ENCODE results near the gene IFFO2. TPM values are rescaled to one million over a fixed set of nuclear protein-coding genes. Genes with fewer than 3 reads are reported as not detected.
"Not testable (repeated sequence)": the region's sequence is repeated elsewhere in the genome, so short reads cannot be mapped to it uniquely, and the experiment has no call there.

The IFFO2 gene
- polyA plus RNA-seq, 6 donors from 2014 or later, result 0.09 to 3.2 (median 1.4) TPM

GRCh38 chr1:18871401-18872070, 84.9 kb downstream of the IFFO2 start:
- H3K27me3 Mint-ChIP-seq, result peaks cover 0 to 12% (median 5%) of the 10 kb centered on the region in 3 donors
- DNase-seq, result no peak
- no peak overlapping the region for H3K27ac Mint-ChIP-seq
- no peaks in the 10 kb centered on the region for H3K9me3 Mint-ChIP-seq
- no peak overlapping the region for H3K4me3 Mint-ChIP-seq
- peaks cover 0 to 4% (median 0%) of the 10 kb centered on the region in 3 donors for H3K4me1 Mint-ChIP-seq
- H3K36me3 Mint-ChIP-seq, result no peaks in the 10 kb centered on the region
- no peak for ATAC-seq (ENCODE audit: low read depth in 2 of 2)

DNA sequence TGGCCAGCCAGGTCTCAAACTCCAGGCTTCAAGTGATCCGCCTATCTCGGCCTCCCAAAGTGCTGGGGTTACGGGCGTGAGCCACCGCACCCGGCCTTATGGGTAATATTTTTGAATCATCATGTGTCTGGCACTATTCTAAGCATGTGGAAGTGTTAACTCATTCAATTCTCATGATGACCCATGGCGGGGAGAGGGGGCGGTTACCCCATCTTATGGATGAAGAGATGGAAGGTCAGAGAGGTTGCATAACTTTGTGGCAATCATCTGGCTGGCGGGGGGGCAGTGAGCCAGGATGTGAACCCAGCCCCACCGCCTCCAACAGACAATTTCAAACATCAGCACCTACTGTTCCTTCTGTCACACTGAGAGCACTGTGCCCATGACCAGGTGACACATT, 85.5 kb downstream of the IFFO2 start:
- peaks cover 0 to 13% (median 5%) of the 10 kb centered on the region in 3 donors for H3K27me3 Mint-ChIP-seq
- H3K36me3 Mint-ChIP-seq, result no peaks in the 10 kb centered on the region
- H3K27ac Mint-ChIP-seq, result no peak overlapping the region
- H3K4me3 Mint-ChIP-seq, result no peak overlapping the region
- peaks cover 0 to 4% (median 0%) of the 10 kb centered on the region in 3 donors for H3K4me1 Mint-ChIP-seq
- ATAC-seq (ENCODE audit: low read depth in 2 of 2), result no peak
- no peaks in the 10 kb centered on the region for H3K9me3 Mint-ChIP-seq
- no peak for DNase-seq

DNA sequence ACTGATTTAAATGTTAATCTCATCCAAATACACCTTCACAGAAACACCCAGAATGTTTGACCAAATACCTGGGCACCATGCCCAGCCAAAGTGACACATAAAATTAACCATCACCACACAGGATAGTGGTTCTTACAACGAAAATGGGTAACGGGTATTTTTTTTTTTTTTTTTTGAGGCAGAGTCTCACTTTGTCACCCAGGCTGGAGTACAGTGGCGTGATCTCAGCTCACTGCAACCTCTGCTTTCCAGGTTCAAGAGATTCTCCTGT, 85.9 kb downstream of the IFFO2 start:
- peaks cover 0 to 17% (median 5%) of the 10 kb centered on the region in 3 donors for H3K27me3 Mint-ChIP-seq
- H3K9me3 Mint-ChIP-seq; H3K4me3 Mint-ChIP-seq; H3K36me3 Mint-ChIP-seq; ATAC-seq (ENCODE audit: low read depth in 2 of 2); H3K4me1 Mint-ChIP-seq; DNase-seq; H3K27ac Mint-ChIP-seq: not testable (repeated sequence)

DNA sequence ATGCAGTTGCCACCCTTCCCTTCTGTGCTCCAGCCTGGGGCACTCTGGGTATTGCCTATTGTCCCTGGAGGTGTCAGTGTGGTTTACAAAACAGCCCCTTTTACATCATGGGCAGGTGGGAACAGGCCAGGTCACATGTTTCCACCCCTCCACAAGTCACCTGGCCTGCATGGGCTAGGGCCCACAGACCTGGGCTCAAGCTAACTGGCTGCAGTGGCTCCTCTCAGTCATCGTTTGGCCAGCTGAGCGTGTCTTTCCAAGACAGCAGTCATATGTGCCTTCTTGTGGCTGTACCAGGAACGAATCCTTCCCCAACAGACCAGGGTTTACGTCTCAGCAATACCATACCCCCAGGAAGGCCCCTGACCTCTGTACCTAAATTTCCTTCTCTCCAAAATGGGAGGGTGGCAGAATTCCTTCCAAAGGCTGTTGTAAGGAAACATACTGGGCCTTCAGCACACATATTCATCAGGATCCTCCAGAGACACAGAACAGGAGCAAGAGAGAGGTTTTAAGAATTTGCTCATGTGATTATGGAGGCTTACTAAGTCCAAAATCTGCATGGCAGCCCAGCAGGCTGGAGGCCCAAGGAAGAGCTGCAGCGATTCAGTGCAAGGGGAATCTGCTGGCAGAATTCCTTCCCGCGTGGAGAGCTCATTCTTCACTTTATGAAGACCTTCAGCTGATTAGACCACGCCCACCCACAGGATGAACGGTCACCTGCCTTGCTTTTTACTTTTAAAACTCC, 86.5 kb downstream of the IFFO2 start:
- Mint-ChIP-seq H3K4me3 (no peak overlapping the region), H3K9me3 (no peaks in the 10 kb centered on the region), H3K36me3 (no peaks in the 10 kb centered on the region), H3K27me3 (peaks cover 0 to 21% (median 5%) of the 10 kb centered on the region in 3 donors), H3K27ac (no peak overlapping the region), H3K4me1 (no peaks in the 10 kb centered on the region)
- ATAC-seq (ENCODE audit: low read depth in 2 of 2) (no peak), DNase-seq (no peak)

DNA sequence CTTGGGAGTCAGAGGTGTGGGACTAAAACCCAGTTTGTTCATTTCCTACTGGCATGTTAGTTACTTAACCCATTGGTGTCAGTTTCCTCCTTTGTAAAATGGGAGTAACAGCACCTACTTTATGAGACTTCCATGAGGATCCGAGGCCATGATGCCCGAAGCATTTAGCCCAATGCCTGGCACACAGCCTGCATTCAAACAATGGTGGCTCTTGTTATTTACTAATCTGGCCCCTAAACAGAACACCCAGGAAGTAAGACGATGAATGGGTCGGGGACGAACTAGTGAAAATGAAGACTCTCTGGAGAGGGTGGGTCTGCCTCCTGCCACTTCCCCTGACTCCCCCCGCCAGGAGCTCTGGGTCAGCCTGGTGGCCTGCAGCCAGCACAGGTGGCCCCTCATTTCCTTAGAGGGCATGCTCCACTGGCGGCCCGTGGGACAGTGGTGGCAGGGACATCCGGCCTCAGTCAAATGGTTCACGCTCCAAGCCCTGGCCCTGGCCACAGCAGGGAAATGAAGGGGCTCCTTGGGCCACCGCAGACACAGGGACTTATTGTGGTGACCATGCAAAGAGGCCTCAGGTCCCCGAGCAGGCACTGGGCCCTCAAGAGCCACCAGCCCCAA, 87.6 kb downstream of the IFFO2 start:
- peaks cover 0 to 24% (median 5%) of the 10 kb centered on the region in 3 donors for H3K27me3 Mint-ChIP-seq
- ATAC-seq (ENCODE audit: low read depth in 2 of 2) (no peak), DNase-seq (no peak)
- no peaks in the 10 kb centered on the region for H3K4me1 Mint-ChIP-seq
- H3K36me3 Mint-ChIP-seq, result no peaks in the 10 kb centered on the region
- H3K27ac Mint-ChIP-seq, result peak overlapping the region in 1 of 6 donors; percentile 22
- H3K9me3 Mint-ChIP-seq, result no peaks in the 10 kb centered on the region
- no peak overlapping the region for H3K4me3 Mint-ChIP-seq

DNA sequence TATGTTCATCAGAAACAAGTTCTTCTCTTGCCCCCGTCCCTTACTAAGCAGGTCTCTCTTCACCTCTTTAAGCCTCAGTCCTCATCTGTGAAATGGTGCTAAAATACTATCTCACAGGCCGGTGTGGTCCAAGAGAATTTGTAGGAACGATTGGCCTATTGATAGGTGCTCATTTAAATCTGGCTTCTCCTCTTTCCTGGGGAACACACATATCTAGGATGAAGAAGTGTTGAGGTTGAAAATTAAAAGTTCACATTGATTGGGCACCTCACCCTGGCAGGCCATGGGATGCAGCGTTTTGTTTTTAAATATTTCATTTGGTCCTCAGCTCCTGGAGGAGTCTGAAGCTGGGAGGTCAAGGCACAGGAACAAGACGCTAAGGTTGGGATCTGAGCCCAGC, 88.1 kb downstream of the IFFO2 start:
- Mint-ChIP-seq H3K27me3 (peaks cover 0 to 25% (median 5%) of the 10 kb centered on the region in 3 donors), H3K4me1 (no peaks in the 10 kb centered on the region), H3K4me3 (no peak overlapping the region), H3K27ac (no peak overlapping the region), H3K9me3 (no peaks in the 10 kb centered on the region), H3K36me3 (no peaks in the 10 kb centered on the region)
- DNase-seq (no peak), ATAC-seq (ENCODE audit: low read depth in 2 of 2) (no peak)

GRCh38 chr1:18866846-18867245, 89.6 kb downstream of the IFFO2 start:
- H3K27me3 Mint-ChIP-seq, result peaks cover 0 to 34% (median 10%) of the 10 kb centered on the region in 3 donors
- no peaks in the 10 kb centered on the region for H3K4me1 Mint-ChIP-seq
- DNase-seq, result no peak
- ATAC-seq (ENCODE audit: low read depth in 2 of 2), result no peak
- no peaks in the 10 kb centered on the region for H3K36me3 Mint-ChIP-seq
- H3K9me3 Mint-ChIP-seq, result no peaks in the 10 kb centered on the region
- peak overlapping the region in 1 of 6 donors; percentile 61 for H3K27ac Mint-ChIP-seq
- no peak overlapping the region for H3K4me3 Mint-ChIP-seq

DNA sequence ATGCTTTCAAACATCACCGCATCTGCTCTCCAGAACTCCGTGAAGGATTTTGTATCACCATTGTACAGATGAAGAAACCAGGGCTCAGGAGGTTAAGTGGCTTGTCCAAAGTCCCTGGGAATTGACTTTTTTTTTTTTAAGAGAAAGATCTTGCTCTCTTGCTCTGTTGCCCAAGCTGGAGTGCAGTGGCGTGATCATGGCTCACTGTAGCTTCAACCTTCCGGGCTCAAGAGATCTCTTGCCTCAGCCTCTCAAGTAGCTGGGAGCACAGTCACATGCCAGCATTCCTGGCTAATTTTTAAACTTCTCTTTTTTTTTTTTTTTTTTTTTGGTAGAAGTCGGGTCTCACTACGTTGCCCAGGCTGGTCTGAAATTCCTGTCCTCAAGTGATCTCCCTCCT, 90.2 kb downstream of the IFFO2 start:
- peaks cover 0 to 36% (median 11%) of the 10 kb centered on the region in 3 donors for H3K27me3 Mint-ChIP-seq
- DNase-seq, result no peak

DNA sequence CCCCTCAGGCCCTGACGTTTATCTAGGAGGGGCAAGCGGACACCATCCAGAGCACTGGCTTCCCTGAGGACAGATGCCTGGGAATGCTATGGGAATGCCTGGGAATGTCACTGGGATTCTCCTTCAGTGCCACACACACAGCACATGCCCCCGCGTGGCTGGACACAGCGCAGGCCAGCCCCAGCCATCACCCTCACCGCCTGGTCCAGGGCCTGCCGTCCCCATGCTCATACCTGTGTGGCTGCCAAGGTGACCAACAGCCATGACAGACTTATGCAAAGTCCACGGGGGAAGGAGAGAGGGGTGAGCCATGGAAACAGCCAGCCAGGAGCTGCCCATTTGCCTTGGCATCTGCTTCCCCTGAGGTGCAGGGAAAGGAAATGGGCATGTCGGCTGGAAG, 91.3 kb downstream of the IFFO2 start:
- H3K27ac Mint-ChIP-seq, result no peak overlapping the region
- H3K27me3 Mint-ChIP-seq, result peaks cover 0 to 36% (median 11%) of the 10 kb centered on the region in 3 donors
- H3K36me3 Mint-ChIP-seq, result no peaks in the 10 kb centered on the region
- H3K4me3 Mint-ChIP-seq, result no peak overlapping the region
- H3K9me3 Mint-ChIP-seq, result no peaks in the 10 kb centered on the region
- H3K4me1 Mint-ChIP-seq, result no peaks in the 10 kb centered on the region
- DNase-seq, result no peak
- ATAC-seq (ENCODE audit: low read depth in 2 of 2), result no peak

More for the DNA sequence above, 90.2 kb downstream of the IFFO2 start:
- Mint-ChIP-seq H3K27ac (peak overlapping the region in 2 of 6 donors; percentile 43 to 61), H3K4me3 (no peak overlapping the region), H3K4me1 (no peaks in the 10 kb centered on the region), H3K36me3 (no peaks in the 10 kb centered on the region), H3K9me3 (no peaks in the 10 kb centered on the region)
- no peak for ATAC-seq (ENCODE audit: low read depth in 2 of 2)

GRCh38 chr1:18861590-18861989, 94.9 kb downstream of the IFFO2 start:
- no peak overlapping the region for H3K4me3 Mint-ChIP-seq
- H3K27ac Mint-ChIP-seq, result no peak overlapping the region
- H3K36me3 Mint-ChIP-seq, result no peaks in the 10 kb centered on the region
- no peaks in the 10 kb centered on the region for H3K9me3 Mint-ChIP-seq
- H3K4me1 Mint-ChIP-seq, result no peaks in the 10 kb centered on the region
- no peak for ATAC-seq (ENCODE audit: low read depth in 2 of 2)
- no peak for DNase-seq
- peaks cover 0 to 25% (median 7%) of the 10 kb centered on the region in 3 donors for H3K27me3 Mint-ChIP-seq

- H3K4me1 Mint-ChIP-seq, result no peaks in the 10 kb centered on the region
- peaks cover 0 to 26% (median 10%) of the 10 kb centered on the region in 3 donors for H3K27me3 Mint-ChIP-seq
- H3K36me3 Mint-ChIP-seq, result peaks cover 0 to 2% of the 10 kb centered on the region in 2 donors
- ATAC-seq (ENCODE audit: low read depth in 2 of 2) (no peak), DNase-seq (no peak)
- peaks cover 0 to 2% (median 0%) of the 10 kb centered on the region in 7 donors for H3K9me3 Mint-ChIP-seq
- no peak overlapping the region for H3K27ac Mint-ChIP-seq
- H3K4me3 Mint-ChIP-seq, result no peak overlapping the region
These were observed 95.4 kb downstream of the IFFO2 start for GRCh38 chr1:18861082-18861481.

DNA sequence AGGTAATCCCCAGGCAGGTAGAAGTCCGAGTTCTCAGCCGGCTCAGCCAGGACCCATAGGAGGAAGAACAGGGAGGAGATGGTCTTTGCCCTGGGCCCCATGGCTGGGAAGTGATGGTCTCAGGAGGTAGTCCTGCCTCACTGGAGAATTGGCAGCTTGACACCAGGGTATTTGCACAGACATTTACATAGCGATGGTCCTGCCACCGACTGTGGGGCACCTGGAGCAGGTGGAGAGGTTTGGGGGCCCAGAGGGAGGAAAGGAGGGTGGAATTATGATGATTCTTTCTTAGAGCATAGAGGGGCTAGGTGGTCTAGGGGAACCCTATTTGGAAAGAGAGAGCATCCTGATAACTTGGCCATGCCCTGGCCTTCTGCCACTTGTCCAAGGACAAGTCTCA, 96.9 kb downstream of the IFFO2 start, which contains the start of gene TAS1R2:
Gene TAS1R2, minus strand, starts transcription at position 101 of the 400 bp plus-strand sequence. Its CDS starts 0 bp downstream, at position 101.
- Mint-ChIP-seq H3K4me1 (no peaks in the 10 kb centered on the region), H3K36me3 (peaks cover 0 to 9% of the 10 kb centered on the region in 2 donors), H3K9me3 (peaks cover 0 to 6% (median 3%) of the 10 kb centered on the region in 7 donors), H3K27me3 (peaks cover 0 to 28% (median 19%) of the 10 kb centered on the region in 3 donors), H3K4me3 (no peak within 1 kb of the TSS), H3K27ac (no peak within 1 kb of the TSS)
- no peak for ATAC-seq (ENCODE audit: low read depth in 2 of 2)
- DNase-seq, result no peak

DNA sequence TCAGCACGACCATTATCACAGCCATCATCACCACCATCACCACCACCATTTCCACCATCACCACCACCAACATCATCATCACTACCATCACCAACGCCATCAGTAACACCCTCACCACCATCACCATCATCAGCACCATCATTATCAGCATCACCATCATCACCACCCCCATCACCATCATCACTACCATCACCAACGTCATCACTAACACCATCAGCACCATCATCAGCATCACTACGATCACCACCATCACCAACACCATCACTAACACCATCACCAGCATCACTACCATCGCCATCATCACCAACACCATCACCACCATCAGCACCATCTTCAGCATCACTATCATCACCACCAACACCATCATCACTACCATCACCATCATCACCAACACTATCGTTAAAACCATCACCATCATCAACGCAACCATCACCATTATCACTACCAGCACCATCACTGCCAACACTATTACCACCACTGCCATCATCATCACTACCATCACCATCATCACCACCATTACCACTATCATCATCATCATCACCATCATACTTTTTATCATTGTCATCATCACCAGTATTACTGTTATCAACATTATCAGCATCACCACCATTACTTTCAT, 98.3 kb downstream of the IFFO2 start:
- no peak for DNase-seq
- no peak for ATAC-seq (ENCODE audit: low read depth in 2 of 2)
- peaks cover 0 to 6% (median 3%) of the 10 kb centered on the region in 7 donors for H3K9me3 Mint-ChIP-seq
- no peak overlapping the region for H3K27ac Mint-ChIP-seq
- no peaks in the 10 kb centered on the region for H3K4me1 Mint-ChIP-seq
- no peak overlapping the region for H3K4me3 Mint-ChIP-seq
- peaks cover 0 to 9% of the 10 kb centered on the region in 2 donors for H3K36me3 Mint-ChIP-seq
- peaks cover 0 to 23% (median 19%) of the 10 kb centered on the region in 3 donors for H3K27me3 Mint-ChIP-seq
